T follicular helper cell (primary cell): ENCODE results near the gene CDC26.
"Not testable (repeated sequence)": the region's sequence is repeated elsewhere in the genome, so short reads cannot be mapped to it uniquely, and the experiment has no call there.

Source experiments
- DNase-seq: peaks from one replicate; pipeline ENCODE4 v3.0.0-alpha.2; 2020; ENCODE audit warnings: low read depth
- total RNA-seq, 2 experiments: gene quantifications; one replicate each; lab custom pipeline; 2026; lab: John Stamatoyannopoulos, UW

The CDC26 gene
- 19.9 to 23.5 reads per million in 2 experiments for total RNA-seq

DNA sequence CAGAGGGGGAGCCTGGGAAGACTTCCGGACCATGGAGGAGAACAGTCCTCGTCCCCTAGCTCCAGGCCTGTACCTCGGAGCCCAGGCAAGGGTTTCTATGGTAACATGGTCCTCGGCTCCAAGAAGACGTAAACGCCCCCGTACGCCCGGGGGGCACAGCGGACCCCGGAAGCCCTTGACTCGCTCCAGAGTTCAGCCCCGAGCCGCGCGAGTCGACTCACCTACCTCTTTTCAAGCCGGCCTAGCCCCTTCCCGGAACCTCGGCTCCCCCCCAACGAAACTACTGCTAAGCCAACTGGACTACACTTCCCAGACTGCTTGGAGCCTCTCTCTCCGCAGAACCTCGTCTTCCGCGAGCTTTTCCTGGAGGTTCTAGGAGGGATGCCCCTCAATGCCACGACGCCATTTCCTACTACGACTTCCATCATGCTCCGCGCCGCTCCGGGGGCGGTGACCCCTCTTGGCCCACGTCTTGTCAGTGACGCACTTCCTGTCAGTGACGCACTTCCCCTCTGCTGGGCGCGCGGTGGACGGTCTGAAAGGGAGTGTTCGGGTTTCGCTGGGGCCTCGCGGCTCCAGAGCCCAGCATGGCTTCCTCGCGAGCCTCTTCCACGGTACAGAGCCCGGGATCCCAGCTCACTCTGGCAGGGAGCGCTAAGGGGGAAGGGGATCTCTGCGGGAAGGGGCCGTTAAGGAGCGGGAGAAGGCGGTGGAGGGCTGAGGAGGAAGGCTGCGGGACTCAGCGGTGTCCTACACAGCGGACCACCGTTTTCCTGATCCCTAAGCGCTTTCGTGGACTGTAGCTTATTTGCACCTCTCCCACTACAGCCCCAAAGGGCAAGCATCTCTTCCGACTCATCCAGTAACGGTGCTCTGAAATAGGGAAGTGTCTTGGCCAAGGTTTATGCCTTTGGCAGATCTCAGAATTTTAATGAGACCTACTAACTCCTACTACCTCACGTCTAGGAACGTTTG lies at the start of gene CDC26, which contains the start of gene PRPF4:
Gene CDC26 (minus strand): TSS at position 416 of the 975 bp plus-strand sequence. CDS start 3,065 bp downstream, outside the sequence.
Gene PRPF4 (plus strand): TSS at position 502 of the 975 bp plus-strand sequence. CDS start 86 bp downstream, at position 588.
- peak; percentile 94 for DNase-seq

DNA sequence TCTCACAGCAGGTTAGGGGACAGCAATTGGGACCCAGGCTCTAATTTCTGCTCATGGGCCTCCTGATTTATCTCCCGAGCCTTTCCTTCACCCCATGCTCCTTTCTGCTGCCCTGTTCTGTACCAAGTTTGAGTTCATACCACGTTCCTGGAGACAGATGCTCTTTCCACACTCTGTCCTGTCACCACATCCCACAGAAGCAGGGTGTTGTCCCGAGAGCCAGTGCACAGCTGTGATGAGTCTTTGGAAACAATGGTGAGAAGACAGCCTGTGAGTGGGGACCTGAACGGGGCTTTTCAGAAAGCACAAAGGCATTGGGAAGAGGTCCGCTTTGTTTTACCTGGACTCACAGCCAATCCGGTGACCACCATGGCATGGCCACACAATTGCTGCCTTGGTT lies 47.3 kb upstream of the CDC26 start:
- no peak for DNase-seq

DNA sequence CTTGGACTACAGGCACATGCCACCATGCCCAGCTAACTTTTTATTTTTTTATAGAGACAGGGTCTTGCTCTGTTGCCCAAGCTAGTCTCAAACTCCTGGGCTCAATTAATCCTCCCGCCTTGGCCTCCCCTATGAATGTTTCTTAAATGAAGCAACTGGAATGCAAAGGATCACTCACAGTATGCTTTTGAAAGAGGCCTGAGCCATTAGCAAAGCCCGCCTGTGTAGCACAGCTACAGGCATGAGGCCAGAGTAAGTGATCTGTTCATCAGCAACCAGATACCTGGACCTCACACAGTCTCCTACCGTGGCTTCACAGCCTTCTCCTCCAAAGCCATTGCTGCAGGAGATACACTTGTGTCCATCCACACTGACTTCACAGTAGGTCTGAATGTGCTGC lies 44.7 kb upstream of the CDC26 start:
- DNase-seq: no peak

- no peak for DNase-seq
These were observed 43.7 kb upstream of the CDC26 start for GRCh38 chr9:113319054-113319453.

GRCh38 chr9:113317777-113318176 lies 42.4 kb upstream of the CDC26 start:
- DNase-seq: no peak

GRCh38 chr9:113316030-113316429 lies 40.7 kb upstream of the CDC26 start:
- no peak for DNase-seq

- no peak for DNase-seq
These were observed 39.9 kb upstream of the CDC26 start for GRCh38 chr9:113315231-113315630.

DNA sequence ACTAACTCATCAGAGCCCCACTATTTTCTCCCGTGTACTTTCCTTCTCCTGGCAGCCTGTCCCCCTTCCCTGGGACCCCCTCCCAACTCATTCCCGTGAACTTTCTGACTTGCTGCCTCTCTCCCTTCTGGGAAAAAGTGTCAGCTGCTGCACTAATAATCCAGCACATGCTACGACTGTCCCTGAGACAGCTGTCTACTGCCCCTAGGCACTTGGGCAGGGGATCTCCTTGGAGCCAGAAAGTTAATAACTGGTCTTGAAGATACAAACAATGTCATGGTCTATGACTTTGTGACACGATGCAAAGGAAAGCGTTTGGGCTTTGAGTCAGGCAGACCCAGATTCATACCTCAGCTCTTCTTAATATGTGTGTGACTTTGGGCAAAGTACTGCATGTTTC lies 37.9 kb upstream of the CDC26 start:
- DNase-seq: no peak

GRCh38 chr9:113311961-113312360 lies 36.6 kb upstream of the CDC26 start:
- DNase-seq: no peak

GRCh38 chr9:113310538-113310937 lies 35.2 kb upstream of the CDC26 start:
- DNase-seq: no peak

DNA sequence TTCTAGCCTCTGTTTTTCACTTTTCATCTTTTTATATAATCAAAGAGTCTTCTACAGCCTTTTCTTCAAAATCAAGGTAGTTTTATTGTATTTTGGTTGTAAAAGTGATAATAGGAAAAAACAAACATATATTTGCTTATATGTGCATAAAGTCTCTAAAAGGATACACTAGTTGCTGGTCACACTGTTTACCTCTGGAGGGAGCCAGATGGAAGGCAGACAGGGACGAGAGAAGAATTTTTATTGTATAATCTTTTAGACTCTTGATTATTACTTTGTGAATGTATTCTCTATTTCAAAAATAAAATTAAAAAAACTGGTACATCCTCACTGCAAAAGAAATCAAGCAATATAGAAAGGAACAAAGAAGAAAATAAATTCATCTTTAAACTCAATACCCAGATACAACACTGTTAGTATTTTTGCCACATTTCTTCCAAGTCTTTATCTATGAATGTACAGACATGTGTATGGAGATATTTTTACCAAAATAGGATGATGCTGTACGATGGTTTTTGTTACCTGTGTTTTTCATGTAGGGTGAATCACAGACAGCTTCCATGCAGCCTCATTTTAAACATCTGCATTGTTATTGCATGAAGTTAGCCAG lies 33.9 kb upstream of the CDC26 start:
- peak; percentile 6 for DNase-seq

DNA sequence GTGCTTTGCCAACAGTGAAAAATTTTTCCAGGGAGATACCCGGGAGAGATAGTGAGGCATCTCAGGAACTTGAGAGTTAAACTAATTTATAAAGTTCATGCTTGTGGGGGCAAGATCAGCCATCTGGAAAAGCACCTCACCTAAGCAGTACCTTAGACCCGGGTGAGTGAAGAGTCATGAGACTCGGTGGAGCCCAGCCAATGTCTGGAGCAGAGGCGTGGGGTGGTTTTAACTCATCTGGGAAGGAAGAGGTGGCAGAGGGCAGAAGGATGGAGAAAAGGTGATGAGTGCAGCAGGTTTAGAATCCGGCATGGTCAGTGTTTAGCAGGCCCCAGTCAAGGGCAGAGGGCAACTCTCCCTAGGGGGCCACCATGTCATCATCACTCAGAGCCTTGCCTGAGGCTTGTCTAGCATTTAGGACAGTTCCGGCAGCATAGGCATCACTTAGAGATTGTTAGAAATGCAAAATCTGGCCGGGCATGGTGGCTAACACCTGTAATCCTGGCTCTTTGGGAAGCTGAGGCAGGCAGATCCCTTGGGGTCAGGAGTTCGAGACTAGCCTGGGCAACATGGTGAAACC lies 32.1 kb upstream of the CDC26 start:
- no peak for DNase-seq

- no peak for DNase-seq
These were observed 31.2 kb upstream of the CDC26 start for GRCh38 chr9:113306566-113306965.

DNA sequence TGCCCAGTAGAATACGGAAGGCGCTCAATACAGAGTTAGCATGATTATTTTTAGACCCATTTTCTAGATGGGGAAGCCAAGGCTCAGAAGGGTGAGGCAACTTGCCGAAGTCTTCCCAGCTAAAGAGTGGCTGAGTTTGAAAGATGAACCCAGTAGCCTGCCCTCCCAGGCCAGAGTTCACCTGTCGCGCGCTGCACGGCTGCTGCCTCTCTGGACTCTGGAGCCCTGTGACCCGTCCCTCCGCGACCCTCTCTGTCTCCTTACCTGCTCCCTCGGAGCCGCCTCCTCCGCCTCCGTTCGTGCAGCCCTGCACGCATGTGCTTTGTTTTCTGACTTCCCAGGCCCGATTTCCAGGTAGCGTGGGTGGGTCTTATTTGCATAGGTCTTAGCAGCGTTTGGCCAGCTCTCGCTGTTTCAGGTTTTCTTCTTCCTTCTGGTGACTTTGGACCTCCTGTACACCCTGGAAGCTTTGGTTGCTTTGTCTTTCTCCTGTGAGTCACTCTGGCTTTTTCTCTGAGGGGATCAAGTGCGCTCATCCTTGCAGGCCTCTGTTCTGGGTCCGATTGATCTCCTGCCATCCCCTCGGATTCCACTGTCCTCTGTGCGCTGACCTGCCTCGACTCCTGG lies 27.5 kb upstream of the CDC26 start, which contains the start of gene RNF183:
Gene RNF183 (minus strand): TSS at position 585 of the 627 bp plus-strand sequence. CDS start 5,192 bp downstream, outside the sequence.
- no peak for DNase-seq

- no peak for DNase-seq
These were observed 26.2 kb upstream of the CDC26 start for GRCh38 chr9:113301548-113301947.

- no peak for DNase-seq
These were observed 24.5 kb upstream of the CDC26 start for GRCh38 chr9:113299800-113300292.

GRCh38 chr9:113298924-113299770 lies 23.8 kb upstream of the CDC26 start:
- DNase-seq: no peak

GRCh38 chr9:113298311-113298710 lies 22.9 kb upstream of the CDC26 start:
- no peak for DNase-seq

DNA sequence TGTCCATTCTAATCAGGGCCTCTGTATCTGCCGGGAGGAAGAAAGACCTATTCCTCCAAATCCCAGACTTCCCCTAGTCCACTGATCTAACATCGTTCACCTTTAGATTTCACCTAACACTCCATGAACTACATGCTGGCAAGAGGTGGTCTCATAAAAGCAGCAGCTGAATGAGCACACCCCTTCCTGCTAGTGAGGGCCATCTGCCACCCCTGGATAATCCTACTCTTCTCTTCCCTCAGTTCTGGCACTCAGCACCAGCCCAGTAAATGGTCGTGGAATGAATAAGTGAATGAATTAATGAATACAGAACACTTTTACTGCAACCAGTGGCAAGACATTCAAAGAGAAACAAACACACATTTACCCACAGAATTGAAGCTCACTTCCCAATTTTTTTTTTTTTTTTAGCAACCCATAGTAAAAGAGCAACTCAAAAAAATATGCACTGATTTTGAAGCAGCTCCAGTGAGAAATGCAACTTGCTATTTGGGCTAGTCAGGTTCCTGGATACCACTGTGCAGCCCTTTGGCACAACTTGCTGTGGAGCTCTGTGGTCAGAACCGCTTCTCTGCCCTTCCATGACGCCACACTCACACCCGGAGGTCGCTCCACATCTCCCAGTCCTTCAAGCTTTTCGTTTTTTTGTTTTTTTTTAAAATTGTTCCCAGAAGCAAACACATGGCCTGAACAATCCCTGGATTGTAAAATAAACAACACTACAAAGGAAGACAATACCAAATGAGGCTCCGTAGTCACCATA lies 21.6 kb upstream of the CDC26 start:
- no peak for DNase-seq

DNA sequence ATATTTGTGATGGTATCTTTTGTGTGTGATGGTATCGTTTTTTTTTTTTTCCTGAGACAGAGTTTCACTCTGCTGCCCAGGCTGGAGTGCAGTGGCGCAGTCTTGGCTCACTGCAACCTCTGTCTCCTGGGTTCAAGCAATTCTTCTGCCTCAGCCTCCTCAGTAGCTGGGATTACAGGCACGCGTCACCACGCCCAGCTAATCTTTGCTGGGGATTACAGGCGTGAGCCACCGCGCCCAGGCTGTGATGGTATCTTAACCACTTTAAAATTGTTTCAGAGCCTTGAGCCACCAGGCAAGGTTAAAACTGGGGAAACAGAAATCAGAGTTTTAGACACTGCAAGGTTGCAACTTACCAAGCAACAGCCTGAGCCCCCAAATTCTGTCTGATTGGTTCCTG lies 20.9 kb upstream of the CDC26 start:
- DNase-seq: not testable (repeated sequence)
